Liver (tissue), 3 donors: Measurements from ENCODE around the gene COBL.

Experiments
- EGR1 ChIP-seq, 2 donors: IDR thresholded peaks; 2 replicates each; pipeline ENCODE4 v1.6.1; 2016 to 2018; ENCODE audit warnings: antibody characterized with exemption in 2 of 2, low read depth in 2 of 2
- FOXA1 ChIP-seq: IDR thresholded peaks from 2 replicates; pipeline ENCODE4 v1.6.1; 2016; ENCODE audit warnings: antibody characterized with exemption
- GABPA ChIP-seq, 2 donors: IDR thresholded peaks in 1 of 2; conservative IDR thresholded peaks in 1 of 2; 2 replicates each; pipeline ENCODE4 v1.6.1; 2016; ENCODE audit warnings: antibody characterized with exemption in 2 of 2, mild to moderate bottlenecking in 1 of 2, moderate library complexity in 1 of 2
- JUND ChIP-seq, 2 donors: IDR thresholded peaks; 2 replicates each; pipeline ENCODE4 v1.6.1; 2016; ENCODE audit warnings: antibody characterized with exemption in 2 of 2
- RAD21 ChIP-seq, 2 donors: IDR thresholded peaks; 2 replicates each; pipeline ENCODE4 v1.6.1; 2016; ENCODE audit warnings: antibody characterized with exemption in 2 of 2, mild to moderate bottlenecking in 2 of 2
- REST ChIP-seq: IDR thresholded peaks from 2 replicates; pipeline ENCODE4 v1.6.1; 2016; ENCODE audit warnings: antibody characterized with exemption, mild to moderate bottlenecking
- SP1 ChIP-seq: IDR thresholded peaks from 2 replicates; pipeline ENCODE4 v1.6.1; 2018; ENCODE audit warnings: antibody characterized with exemption, mild to moderate bottlenecking
- TAF1 ChIP-seq: conservative IDR thresholded peaks from 2 replicates; pipeline ENCODE4 v1.6.1; 2016; ENCODE audit warnings: antibody characterized with exemption, mild to moderate bottlenecking
- TF ChIP-seq, protein P1 (sequence below): fragments of 150-350 bp; IDR thresholded peaks from 2 replicates; pipeline ENCODE4 v1.5.1; 2017; ENCODE audit warnings: improper control_type of control experiment, low read depth, low read length; ENCODE audit not compliant: missing input control
- TF ChIP-seq, protein P2 (sequence below): IDR thresholded peaks from 2 replicates; pipeline ENCODE4 v1.6.1; 2016; ENCODE audit warnings: antibody characterized with exemption
- donor health status: healthy.
- donor health status: healthy.

- TF ChIP-seq, protein P1, sequence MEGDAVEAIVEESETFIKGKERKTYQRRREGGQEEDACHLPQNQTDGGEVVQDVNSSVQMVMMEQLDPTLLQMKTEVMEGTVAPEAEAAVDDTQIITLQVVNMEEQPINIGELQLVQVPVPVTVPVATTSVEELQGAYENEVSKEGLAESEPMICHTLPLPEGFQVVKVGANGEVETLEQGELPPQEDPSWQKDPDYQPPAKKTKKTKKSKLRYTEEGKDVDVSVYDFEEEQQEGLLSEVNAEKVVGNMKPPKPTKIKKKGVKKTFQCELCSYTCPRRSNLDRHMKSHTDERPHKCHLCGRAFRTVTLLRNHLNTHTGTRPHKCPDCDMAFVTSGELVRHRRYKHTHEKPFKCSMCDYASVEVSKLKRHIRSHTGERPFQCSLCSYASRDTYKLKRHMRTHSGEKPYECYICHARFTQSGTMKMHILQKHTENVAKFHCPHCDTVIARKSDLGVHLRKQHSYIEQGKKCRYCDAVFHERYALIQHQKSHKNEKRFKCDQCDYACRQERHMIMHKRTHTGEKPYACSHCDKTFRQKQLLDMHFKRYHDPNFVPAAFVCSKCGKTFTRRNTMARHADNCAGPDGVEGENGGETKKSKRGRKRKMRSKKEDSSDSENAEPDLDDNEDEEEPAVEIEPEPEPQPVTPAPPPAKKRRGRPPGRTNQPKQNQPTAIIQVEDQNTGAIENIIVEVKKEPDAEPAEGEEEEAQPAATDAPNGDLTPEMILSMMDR, result no peak
- no peak for TF ChIP-seq EGR1 (IDR thresholded peaks at IDR 0.05; ENCODE audit: low read depth in 2 of 2)
- TF ChIP-seq TAF1, result no peak
- no peak for TF ChIP-seq JUND (IDR thresholded peaks at IDR 0.05)
- TF ChIP-seq RAD21 (IDR thresholded peaks at IDR 0.05), result no peak
- no peak for TF ChIP-seq SP1
- TF ChIP-seq, protein P2, sequence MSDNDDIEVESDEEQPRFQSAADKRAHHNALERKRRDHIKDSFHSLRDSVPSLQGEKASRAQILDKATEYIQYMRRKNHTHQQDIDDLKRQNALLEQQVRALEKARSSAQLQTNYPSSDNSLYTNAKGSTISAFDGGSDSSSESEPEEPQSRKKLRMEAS, result no peak
- TF ChIP-seq GABPA (IDR thresholded peaks at IDR 0.05 in 1 of 2, conservative IDR thresholded peaks at IDR 0.05 in 1 of 2), result no peak
- no peak for TF ChIP-seq FOXA1
- no peak for TF ChIP-seq REST
These were observed 176.1 kb downstream of the COBL start for GRCh38 chr7:51140199-51141164.
